Measurements from ENCODE around the gene ACBD4. TPM values are rescaled to one million over a fixed set of nuclear protein-coding genes. Genes with fewer than 3 reads are reported as not detected.

ACBD4 gene
- total RNA-seq, 2 experiments from 2014 or later, result 12.4 to 12.6 TPM

DNA sequence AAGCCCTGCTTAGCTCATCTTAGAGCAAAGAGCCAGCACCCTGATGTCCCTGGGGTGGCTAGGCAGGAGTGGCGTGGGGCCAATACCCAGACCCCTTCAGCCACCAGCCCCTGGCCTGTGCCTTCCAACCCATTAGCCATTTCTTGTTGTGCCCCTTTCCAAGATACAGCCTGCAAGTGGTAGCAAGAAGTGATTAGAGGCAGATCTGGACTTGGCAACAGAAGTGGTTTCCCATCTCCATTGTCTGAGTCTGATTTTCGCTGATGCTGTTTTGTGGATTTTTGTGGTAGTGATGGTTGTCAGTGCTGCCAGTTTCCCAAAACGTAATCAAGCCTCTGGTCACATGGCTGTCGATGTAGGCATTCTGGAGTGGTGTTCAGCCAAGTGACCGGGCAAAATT, 28.9 kb upstream of the ACBD4 start:
- ChIA-PET CTCF (no interaction called here), POLR2A (no interaction called here)
- Mint-ChIP-seq H3K27me3 (no peaks in the 10 kb centered on the region), H3K9me3 (no peaks in the 10 kb centered on the region), H3K36me3 (ENCODE audit: low read depth) (peaks cover 34% of the 10 kb centered on the region), H3K4me1 (ENCODE audit: low read depth) (no peaks in the 10 kb centered on the region), H3K4me3 (no peak overlapping the region), H3K27ac (no peak overlapping the region)
- TF ChIP-seq, protein P1, sequence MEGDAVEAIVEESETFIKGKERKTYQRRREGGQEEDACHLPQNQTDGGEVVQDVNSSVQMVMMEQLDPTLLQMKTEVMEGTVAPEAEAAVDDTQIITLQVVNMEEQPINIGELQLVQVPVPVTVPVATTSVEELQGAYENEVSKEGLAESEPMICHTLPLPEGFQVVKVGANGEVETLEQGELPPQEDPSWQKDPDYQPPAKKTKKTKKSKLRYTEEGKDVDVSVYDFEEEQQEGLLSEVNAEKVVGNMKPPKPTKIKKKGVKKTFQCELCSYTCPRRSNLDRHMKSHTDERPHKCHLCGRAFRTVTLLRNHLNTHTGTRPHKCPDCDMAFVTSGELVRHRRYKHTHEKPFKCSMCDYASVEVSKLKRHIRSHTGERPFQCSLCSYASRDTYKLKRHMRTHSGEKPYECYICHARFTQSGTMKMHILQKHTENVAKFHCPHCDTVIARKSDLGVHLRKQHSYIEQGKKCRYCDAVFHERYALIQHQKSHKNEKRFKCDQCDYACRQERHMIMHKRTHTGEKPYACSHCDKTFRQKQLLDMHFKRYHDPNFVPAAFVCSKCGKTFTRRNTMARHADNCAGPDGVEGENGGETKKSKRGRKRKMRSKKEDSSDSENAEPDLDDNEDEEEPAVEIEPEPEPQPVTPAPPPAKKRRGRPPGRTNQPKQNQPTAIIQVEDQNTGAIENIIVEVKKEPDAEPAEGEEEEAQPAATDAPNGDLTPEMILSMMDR (IDR thresholded peaks at IDR 0.05), result no peak
- ATAC-seq (no peak), DNase-seq (no peak)
- intact Hi-C loops (cut with micrococcal nuclease), result no loop called here

DNA sequence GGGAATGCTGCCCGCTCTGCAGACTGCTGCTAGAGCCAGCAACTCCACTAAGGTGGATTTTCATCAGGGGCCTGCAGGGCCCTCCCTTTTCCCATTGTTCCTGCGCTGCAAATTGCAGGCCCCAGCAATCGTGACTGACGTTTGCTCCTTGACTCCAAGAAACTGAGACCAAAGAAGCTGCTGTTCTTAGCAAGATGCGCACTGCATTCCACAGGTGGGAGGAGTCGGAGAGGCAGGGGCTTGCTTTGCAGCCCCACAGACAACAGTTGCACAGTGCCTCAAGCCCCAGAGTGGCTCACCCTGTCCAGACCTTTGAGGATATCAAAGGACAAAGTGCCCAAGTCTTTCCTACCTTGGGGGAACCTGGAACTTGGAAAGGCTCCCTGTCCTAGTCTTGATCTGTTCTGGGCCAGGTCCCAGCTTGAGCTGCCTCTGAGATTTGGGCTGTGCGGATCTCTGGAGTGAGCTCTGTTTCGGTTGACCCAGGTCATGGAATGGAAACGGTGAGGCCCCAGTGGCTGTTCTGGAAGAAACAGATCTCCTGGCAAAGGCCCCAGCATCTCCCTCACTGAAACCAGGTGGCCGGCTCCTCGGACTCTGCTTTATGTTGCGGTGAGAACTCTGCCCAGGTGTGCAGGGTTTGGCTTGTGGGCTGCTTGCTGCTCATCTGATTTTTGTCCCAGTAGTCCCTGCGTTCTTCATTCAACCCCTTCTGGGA, 28.0 kb upstream of the ACBD4 start:
- no peak overlapping the region for H3K27ac Mint-ChIP-seq
- no peaks in the 10 kb centered on the region for H3K9me3 Mint-ChIP-seq
- DNase-seq, result no peak
- H3K4me1 Mint-ChIP-seq (ENCODE audit: low read depth), result no peaks in the 10 kb centered on the region
- CTCF ChIA-PET, result interaction anchor here (1.8 kb wide), 1 partner anchor 8 kb away, joined by 7 read pairs; no protein-coding TSS in a partner anchor
- intact Hi-C loops (cut with micrococcal nuclease), result no loop called here
- TF ChIP-seq, protein P1 (IDR thresholded peaks at IDR 0.05), result no peak
- no peaks in the 10 kb centered on the region for H3K27me3 Mint-ChIP-seq
- H3K36me3 Mint-ChIP-seq (ENCODE audit: low read depth), result peaks cover 26% of the 10 kb centered on the region
- POLR2A ChIA-PET, result interaction anchor here (0.5 kb wide), 1 partner anchor 53 kb away, joined by 3 read pairs; no protein-coding TSS in a partner anchor
- H3K4me3 Mint-ChIP-seq, result no peak overlapping the region
- no peak for ATAC-seq

- CTCF ChIA-PET, result interaction anchor here (1.8 kb wide), 1 partner anchor 9 kb away, joined by 7 read pairs; no protein-coding TSS in a partner anchor
- H3K4me3 Mint-ChIP-seq, result no peak overlapping the region
- POLR2A ChIA-PET, result interaction anchor here (0.5 to 1.2 kb wide), 2 partner anchors 9 to 53 kb away, joined by 3 read pairs; no protein-coding TSS in a partner anchor
- H3K36me3 Mint-ChIP-seq (ENCODE audit: low read depth), result peaks cover 20% of the 10 kb centered on the region
- intact Hi-C loops (cut with micrococcal nuclease), result no loop called here
- H3K27me3 Mint-ChIP-seq, result no peaks in the 10 kb centered on the region
- ATAC-seq (no peak), DNase-seq (no peak)
- TF ChIP-seq, protein P1 (IDR thresholded peaks at IDR 0.05), result no peak
- H3K9me3 Mint-ChIP-seq, result no peaks in the 10 kb centered on the region
- no peak overlapping the region for H3K27ac Mint-ChIP-seq
- no peaks in the 10 kb centered on the region for H3K4me1 Mint-ChIP-seq (ENCODE audit: low read depth)
Measured at GRCh38 chr17:45108051-45108450, 27.4 kb upstream of the ACBD4 start.

DNA sequence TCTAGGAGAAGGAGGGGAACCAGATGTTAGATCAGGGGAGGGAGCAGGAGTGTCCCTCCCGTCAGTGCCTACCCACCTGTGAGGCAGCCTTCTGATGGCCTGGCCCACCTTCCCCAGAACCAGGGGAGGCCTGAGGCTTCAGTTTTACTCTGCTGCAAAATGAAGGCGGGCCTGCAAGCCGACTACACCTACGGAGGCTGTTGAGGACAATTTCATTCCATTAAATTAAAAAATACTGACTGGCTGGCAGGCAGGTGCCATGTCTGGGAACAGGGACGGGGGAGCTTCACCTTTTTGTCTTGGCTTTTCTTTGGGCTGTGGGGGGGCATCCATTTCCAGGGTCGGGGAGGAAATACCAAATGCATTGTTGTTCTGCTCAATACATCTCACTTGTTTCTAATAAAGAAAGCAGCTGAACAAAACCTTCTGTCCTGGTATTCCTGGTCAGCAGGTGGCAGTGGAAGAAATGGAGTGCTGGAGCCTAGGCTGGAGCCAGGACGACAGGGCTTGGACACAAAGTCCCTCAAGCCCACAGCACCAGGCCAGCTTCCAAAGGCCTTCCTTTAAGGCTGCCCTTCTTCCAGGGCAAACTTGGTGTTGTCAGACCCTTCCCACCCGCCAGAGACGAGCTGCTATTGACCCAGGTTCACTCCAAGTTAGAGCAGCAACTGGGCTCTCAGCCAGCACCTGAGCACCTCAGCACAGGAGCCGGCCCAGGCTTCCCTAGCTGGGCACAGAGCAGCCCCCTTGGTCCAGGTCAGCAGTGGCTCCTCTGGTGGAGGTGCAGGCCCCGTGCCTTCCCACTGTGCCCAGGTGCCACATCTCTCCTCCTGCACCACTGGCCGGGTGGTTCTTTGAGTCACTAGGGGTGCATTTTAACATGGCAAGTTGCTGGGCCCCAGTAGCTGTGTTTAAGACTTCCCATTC, 26.6 kb upstream of the ACBD4 start:
- no peak overlapping the region for H3K4me3 Mint-ChIP-seq
- ATAC-seq (no peak), DNase-seq (no peak)
- H3K36me3 Mint-ChIP-seq (ENCODE audit: low read depth), result peaks cover 14% of the 10 kb centered on the region
- TF ChIP-seq, protein P1 (IDR thresholded peaks at IDR 0.05), result no peak
- no peaks in the 10 kb centered on the region for H3K4me1 Mint-ChIP-seq (ENCODE audit: low read depth)
- no peaks in the 10 kb centered on the region for H3K9me3 Mint-ChIP-seq
- intact Hi-C loops (cut with micrococcal nuclease), result no loop called here
- ChIA-PET CTCF (interaction anchor here (1.2 to 1.8 kb wide), 2 partner anchors 9 to 26 kb away, joined by 6 to 7 read pairs; partner anchors contain the start of gene ACBD4), POLR2A (interaction anchor here (0.6 to 1.5 kb wide), 5 partner anchors 8 to 159 kb away, joined by 3 to 4 read pairs (median 3); no protein-coding TSS in a partner anchor)
- H3K27me3 Mint-ChIP-seq, result no peaks in the 10 kb centered on the region
- H3K27ac Mint-ChIP-seq, result no peak overlapping the region

Measured in activated CD8-positive, alpha-beta T cell treated with anti-CD3 and anti-CD28 coated beads for 36 hours (primary cell).